Thoracic aorta (tissue), 2 donors: ENCODE measurements around the gene RAC2. TPM values are rescaled to one million over a fixed set of nuclear protein-coding genes. Genes with fewer than 3 reads are reported as not detected.

Experiments
- ATAC-seq: fragments of 150-250 bp; one replicate; pipeline ENCODE4 v1.8.0; 2017; ENCODE audit warnings: low read depth; ENCODE audit not compliant: insufficient number of reproducible peaks, low FRiP score
- DNase-seq: peaks from one replicate; pipeline ENCODE4 v3.0.0-alpha.2; 2020; ENCODE audit warnings: low spot score
- H3K27ac ChIP-seq, 2 donors: fragments of 200-600 bp; sonication (generic); 1 replicate in 1 of 2; 2 replicates in 1 of 2; pipeline ENCODE4 v1.5.1; 2016; ENCODE audit warnings: mild to moderate bottlenecking in 2 of 2, moderate library complexity in 2 of 2
- H3K27me3 ChIP-seq: fragments of 200-600 bp; sonication (generic); replicated peaks from 2 replicates; pipeline ENCODE4 v1.6.0; 2016; ENCODE audit warnings: mild to moderate bottlenecking; ENCODE audit not compliant: insufficient read depth
- H3K36me3 ChIP-seq: fragments of 200-600 bp; sonication (generic); one replicate; pipeline ENCODE4 v1.5.1; 2016
- H3K4me1 ChIP-seq, 2 donors: fragments of 200-600 bp; sonication (generic); 1 replicate in 1 of 2; 2 replicates in 1 of 2; pipeline versions ENCODE4 v1.5.1 to v1.6.0; 2016; ENCODE audit warnings: low read depth in 2 of 2, mild to moderate bottlenecking in 1 of 2; ENCODE audit not compliant: control insufficient read depth in 1 of 2
- H3K4me3 ChIP-seq: fragments of 200-600 bp; sonication (generic); 2 replicates; pipeline ENCODE4 v1.5.1; 2016; ENCODE audit warnings: mild to moderate bottlenecking
- H3K9me3 ChIP-seq: fragments of 200-600 bp; sonication (generic); 2 replicates; pipeline ENCODE4 v1.5.1; 2016
- CTCF ChIP-seq: fragments of 200-600 bp; sonication (generic); IDR thresholded peaks from one replicate; pipeline ENCODE4 v1.5.1; 2019; ENCODE audit warnings: antibody characterized with exemption
- total RNA-seq, 2 donors: library from RNA; depleted of rRNA; stranded (reverse); fragments of >200 nt; gene quantifications; one replicate each; pipeline versions ENCODE4 v1.1.0 to v1.2.3, GENCODE V29; 2016

The RAC2 gene
- total RNA-seq, 2 donors from 2014 or later = 10.7 to 16.2 TPM

GRCh38 chr22:37280718-37281117 is 36.6 kb upstream of the RAC2 start:
- DNase-seq (no peak), ATAC-seq (no peak)
- no peaks in the 10 kb centered on the region for H3K4me1 ChIP-seq
- H3K27me3 ChIP-seq = no peaks in the 10 kb centered on the region
- no peak overlapping the region for H3K4me3 ChIP-seq
- no peaks in the 10 kb centered on the region for H3K9me3 ChIP-seq
- no peak overlapping the region for H3K27ac ChIP-seq
- TF ChIP-seq CTCF = no peak
- H3K36me3 ChIP-seq = no peaks in the 10 kb centered on the region

- Histone ChIP-seq H3K36me3 (no peaks in the 10 kb centered on the region), H3K4me3 (no peak overlapping the region), H3K4me1 (no peaks in the 10 kb centered on the region), H3K27me3 (no peaks in the 10 kb centered on the region), H3K27ac (no peak overlapping the region), H3K9me3 (no peaks in the 10 kb centered on the region)
- no peak for ATAC-seq
- no peak for TF ChIP-seq CTCF
- DNase-seq = no peak
Measured at GRCh38 chr22:37279331-37280181, 35.5 kb upstream of the RAC2 start.

- TF ChIP-seq CTCF = no peak
- H3K9me3 ChIP-seq = no peaks in the 10 kb centered on the region
- H3K27ac ChIP-seq = no peak overlapping the region
- no peaks in the 10 kb centered on the region for H3K4me1 ChIP-seq
- no peak overlapping the region for H3K4me3 ChIP-seq
- H3K27me3 ChIP-seq = no peaks in the 10 kb centered on the region
- no peaks in the 10 kb centered on the region for H3K36me3 ChIP-seq
- ATAC-seq (no peak), DNase-seq (no peak)
Measured at GRCh38 chr22:37278261-37278660, 34.2 kb upstream of the RAC2 start.

GRCh38 chr22:37277384-37277783 is 33.3 kb upstream of the RAC2 start:
- no peak overlapping the region for H3K4me3 ChIP-seq
- no peaks in the 10 kb centered on the region for H3K27me3 ChIP-seq
- no peaks in the 10 kb centered on the region for H3K9me3 ChIP-seq
- ATAC-seq (no peak), DNase-seq (no peak)
- H3K36me3 ChIP-seq = no peaks in the 10 kb centered on the region
- H3K27ac ChIP-seq = no peak overlapping the region
- no peak for TF ChIP-seq CTCF
- H3K4me1 ChIP-seq = no peaks in the 10 kb centered on the region

- Histone ChIP-seq H3K4me1 (no peaks in the 10 kb centered on the region), H3K4me3 (no peak overlapping the region), H3K9me3 (no peaks in the 10 kb centered on the region), H3K27me3 (no peaks in the 10 kb centered on the region), H3K27ac (no peak overlapping the region), H3K36me3 (no peaks in the 10 kb centered on the region)
- no peak for TF ChIP-seq CTCF
- DNase-seq = no peak
- ATAC-seq = no peak
Measured at GRCh38 chr22:37276776-37277175, 32.7 kb upstream of the RAC2 start.
